Upper lobe of left lung (tissue), 4 donors: Measurements from ENCODE around the gene ATP1A2.

ENCODE experiments used
- CTCF ChIP-seq, 6 experiments: fragments of 450-650 bp in 4 of 6; fragments of 200-600 bp in 2 of 6; sonication (generic) in 2 of 6; IDR thresholded peaks; one replicate each; pipeline ENCODE4 v1.5.1; 2016 to 2019; ENCODE audit warnings: antibody characterized with exemption in 6 of 6
- EP300 ChIP-seq, 4 donors: sonication (generic); formaldehyde crosslinking; IDR thresholded peaks; one replicate each; pipeline ENCODE4 v1.5.1; 2017; ENCODE audit warnings: antibody characterized with exemption in 4 of 4, control low read depth in 2 of 4
- POLR2A ChIP-seq, 4 donors: fragments of 450-650 bp; IDR thresholded peaks; one replicate each; pipeline ENCODE4 v1.5.1; 2016 to 2017; ENCODE audit warnings: antibody characterized with exemption in 4 of 4, mild to moderate bottlenecking in 2 of 4
- POLR2AphosphoS5 ChIP-seq, 2 donors: sonication (generic); formaldehyde crosslinking; IDR thresholded peaks; one replicate each; pipeline ENCODE4 v1.5.1; 2017; ENCODE audit warnings: antibody characterized with exemption in 2 of 2

GRCh38 chr1:160091666-160092223 is 23.8 kb upstream of the ATP1A2 start:
- TF ChIP-seq CTCF (IDR thresholded peaks at IDR 0.05) (no peak), POLR2A (IDR thresholded peaks at IDR 0.05) (no peak), EP300 (IDR thresholded peaks at IDR 0.05) (no peak), POLR2AphosphoS5 (IDR thresholded peaks at IDR 0.05) (no peak)
